NCI-H2081 treated with DMSO at 0.1 percent for 48 hours (cell line): ENCODE measurements around the gene CHRNA9.

ENCODE experiments used
- DNase-seq: peaks from one replicate; lab custom pipeline; 2025; lab: John Stamatoyannopoulos, UW

CHRNA9 gene

DNA sequence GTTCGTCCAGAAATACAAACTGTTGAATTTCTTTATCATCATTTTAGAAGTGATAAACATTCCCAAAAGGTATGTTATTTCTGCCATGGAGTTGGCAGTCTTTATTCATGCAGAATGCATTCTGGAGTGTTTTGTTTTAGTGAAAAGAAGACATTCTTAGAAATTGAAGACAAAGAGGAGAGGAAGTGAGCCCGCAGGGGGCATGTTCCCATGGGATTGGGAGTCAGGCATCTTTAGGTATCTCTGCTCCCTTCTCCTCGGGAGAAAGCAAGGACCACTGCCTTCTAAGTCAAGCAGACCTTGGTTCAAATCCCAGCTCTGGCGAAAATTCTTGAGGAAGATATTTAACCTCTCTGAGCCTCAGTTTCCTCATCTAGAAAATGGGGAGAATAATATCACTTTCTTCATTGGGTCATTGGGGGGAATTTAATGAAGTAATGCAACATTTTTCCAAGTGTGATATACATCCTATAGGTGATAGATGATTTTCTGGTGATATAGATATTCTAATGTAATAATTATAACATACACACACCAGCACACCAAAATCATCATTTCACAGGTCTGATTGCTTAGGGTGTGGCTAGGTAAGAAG lies 26.5 kb upstream of the CHRNA9 start:
- no peak for DNase-seq

DNA sequence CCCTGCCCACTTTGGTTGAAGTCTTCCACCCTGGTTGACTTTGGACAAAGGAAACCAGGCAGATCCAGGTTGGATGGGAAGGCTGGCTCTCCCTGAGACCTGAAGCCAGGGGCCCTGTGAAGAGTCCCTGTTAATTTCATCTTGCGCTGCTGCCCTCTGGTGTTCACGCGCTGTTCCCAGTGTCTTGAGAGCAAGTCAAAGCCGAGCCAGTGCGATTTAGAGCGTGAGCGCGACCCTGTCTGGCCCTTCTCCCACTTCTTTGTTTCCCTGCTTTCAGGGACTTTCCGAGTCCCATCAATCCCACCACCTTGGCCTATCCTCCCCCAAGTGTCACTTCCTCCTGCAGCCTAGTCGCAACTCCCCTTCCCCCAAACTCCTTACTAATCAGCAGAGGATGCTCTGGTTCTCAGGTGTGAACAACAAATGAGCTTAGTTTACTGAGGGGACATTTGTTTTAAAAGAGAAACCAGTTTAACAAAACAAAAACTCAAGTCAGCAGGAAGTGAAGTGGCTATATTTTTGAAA lies 25.8 kb upstream of the CHRNA9 start:
- DNase-seq = no peak

DNA sequence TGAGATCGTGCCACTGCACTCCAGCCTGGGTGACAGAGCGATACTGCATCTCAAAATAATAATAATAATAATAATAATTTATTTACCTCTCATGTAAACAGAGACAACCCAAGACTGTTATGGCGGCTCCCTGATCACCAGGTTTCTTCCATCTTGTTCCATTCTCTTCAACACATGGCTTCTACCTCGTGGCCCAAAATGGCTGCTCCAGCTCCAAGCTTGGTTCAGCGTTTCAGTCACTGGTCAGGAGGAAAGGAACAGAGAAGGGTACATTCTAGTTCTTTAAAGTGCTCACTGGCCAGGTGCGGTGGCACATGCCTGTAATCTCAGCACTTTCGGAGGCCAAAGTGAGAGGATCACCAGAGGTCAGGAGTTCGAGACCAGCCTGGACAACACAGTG lies 24.9 kb upstream of the CHRNA9 start:
- no peak for DNase-seq

DNA sequence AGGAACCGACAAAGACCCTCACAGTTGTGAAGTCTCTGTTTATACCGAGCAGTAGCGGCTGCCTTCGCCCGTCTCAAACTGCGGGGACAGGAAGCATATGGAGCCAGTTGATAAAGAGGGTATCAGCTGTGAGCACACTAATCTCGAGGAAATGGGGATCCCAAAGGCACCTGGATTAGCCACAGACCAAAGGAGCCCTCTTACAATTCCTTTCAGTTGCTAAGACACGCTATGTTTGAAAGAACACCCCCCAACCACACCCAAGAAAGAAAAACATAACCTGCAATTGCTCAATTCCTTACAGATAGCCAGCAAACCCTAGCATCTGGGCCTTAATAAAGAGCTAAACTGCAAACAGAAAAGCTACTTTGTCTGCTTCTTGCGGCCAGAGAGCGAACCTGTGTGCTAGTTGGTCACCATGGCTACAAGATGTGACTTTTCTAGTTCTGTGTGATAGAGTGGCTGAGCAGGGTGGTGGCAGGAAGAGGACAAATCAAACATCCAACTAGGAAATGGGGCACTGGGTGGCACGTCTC lies 23.3 kb upstream of the CHRNA9 start:
- no peak for DNase-seq

DNA sequence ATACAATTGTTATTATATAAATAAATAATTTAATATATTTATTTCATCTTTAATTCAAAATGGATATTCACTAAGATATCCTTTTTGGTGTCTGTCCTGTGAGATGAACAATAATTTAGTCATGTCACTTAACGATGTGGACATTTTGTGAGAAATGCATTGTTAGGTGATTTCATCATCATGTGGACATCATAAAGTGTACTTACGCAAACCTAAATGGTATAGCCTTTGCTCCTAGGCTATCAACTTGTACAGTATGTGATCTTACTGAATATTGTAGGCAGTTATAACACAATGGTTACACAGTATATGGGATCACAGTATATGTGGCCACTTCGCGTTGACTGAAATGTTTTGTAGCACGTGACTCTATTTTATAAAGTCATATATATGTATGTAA lies 20.2 kb upstream of the CHRNA9 start:
- no peak for DNase-seq

DNA sequence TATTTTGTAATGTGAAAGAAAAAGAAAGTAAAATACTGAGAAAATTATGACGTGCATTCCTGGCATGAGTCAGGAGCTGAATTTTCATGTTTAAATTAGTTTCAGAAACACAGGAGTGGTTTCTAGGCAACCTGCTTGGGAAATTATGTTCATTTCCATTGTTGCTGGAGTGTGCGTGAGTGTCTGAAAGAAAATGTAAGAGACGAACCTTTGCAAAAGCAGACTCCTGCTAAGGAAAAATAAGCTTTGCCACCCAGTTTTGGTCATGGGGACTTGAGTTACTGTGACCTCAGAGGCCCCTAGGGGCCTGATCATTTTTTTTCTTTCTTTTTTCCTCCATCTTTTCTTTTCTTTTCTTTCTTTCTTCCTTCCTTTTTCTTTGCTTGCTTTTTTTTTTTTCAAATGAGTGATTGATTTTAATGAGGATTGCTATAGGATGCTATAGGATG lies 18.8 kb upstream of the CHRNA9 start:
- DNase-seq = no peak

DNA sequence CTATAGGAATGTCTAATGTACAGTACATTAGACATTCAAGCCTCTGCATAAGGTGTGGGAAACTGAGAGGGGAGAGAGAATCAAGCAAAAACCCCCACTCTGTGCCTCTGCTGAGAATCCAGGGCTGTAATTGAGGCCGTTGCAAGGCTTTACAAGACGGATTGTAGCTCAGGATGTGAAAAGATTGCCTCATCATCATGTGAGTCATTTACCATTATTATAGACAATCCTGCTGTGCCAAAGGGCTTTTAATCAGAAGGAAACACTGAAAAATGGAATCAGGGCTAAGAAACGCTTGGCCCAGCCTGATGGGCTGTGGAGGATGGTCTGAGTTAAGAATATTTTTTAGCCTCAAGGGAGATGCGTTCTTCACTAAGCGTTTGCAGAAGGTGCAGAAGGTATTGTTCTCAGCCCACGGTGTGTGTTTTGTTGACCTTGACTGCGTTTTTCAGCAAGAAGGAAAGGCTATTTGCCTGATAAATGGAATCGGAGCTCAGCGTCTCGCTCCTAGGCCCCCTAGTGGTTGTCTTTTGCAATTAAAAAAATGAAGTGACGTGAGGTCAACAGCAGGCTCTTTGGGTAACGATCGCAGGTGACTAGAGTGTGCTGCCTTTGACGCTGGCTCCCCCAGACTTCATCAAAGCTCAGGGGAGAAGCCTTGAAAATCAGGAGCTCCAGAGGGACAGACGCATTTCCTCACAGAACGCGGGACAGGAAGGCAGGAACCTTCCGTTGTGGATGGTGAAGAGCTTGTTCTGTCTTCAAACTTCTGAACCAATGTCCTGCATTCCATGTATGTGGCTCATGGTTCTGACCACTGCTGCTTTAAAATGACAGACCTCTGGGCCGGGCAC lies 18.1 kb upstream of the CHRNA9 start:
- DNase-seq = no peak

DNA sequence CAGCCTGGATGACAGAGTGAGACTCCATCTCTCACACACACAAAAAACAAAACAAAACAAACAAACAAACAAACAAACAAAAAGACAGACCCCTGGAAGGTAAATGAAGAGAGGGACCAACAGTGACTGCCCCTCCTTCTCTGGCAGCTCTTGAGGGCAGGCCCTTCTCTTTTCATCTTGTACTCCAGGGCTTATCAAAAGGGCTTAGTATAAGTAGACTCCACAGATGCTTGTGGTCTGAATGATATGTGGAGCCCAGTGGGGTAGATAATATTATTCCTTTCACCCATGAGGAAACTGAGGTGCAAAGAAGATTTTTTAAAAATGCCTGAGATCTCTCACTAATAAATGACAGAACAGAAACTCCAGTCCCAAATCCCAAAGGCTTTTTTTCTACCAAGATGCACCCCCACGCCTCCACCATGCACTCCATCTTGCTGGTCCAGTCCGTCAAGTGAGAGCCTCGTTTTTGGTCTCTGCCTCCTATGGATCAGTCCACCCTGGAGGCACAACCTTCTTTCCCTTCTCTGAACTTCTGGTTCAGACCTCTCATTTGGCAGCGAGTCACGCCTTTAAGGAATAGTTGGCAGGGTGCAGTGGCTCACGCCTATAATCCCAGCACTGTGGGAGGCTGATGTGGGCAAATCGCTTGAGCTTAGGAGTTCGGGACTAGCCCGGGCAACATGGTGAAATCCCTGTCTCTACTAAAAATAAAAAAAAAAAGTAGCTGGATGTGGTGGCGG lies 17.0 kb upstream of the CHRNA9 start:
- no peak for DNase-seq

DNA sequence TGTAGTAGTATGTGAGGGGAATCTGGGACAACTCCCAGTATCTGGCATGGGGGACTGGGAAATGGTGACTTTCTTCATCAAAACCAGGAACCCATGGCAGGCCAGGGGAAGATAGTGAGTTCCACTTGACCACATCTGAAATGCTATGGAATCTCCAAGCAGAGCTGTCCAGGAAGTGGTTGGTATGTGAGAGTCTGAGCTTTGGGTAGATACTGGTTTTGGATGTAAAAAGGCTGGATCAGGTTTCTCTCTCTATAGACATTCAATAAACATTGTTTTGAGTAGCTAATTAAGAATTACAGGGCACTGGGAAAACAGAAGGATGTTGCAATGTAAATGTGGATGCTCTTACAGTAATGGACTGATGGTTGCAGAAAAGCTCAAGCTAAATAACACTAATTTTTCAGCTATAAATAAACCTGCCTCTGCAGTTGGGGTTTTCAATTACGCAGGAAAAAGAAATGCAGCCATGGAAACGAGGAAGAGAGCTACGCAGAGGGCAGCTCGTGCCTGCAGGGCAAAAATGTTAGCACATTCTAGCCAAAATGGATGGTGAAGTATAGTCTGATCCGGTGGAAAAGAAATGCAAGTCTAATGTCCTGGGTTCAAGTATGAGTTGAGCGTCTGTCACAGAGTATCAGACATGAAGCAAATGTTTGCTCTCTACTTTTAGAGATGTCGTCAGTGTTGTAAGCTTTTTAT lies 13.4 kb upstream of the CHRNA9 start:
- peak; percentile 41 for DNase-seq

DNA sequence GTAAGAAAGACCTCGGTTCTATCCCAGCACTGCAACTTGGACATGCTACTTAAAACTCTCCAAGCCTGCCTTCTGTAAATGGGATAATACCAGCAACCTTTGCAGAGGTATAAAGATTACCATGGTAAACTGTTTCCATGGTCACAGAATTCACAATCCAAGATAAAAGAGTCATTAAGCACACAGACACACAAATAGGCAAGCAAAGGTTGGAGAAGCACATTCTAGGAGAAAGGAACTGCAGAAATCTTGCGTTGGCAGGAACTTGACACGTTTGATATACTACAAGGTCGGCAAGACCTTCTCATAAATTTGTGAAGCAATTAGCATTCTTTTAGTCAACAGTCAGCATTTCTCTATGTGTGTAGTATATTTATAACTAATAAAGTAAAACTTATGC lies 12.3 kb upstream of the CHRNA9 start:
- DNase-seq = no peak

DNA sequence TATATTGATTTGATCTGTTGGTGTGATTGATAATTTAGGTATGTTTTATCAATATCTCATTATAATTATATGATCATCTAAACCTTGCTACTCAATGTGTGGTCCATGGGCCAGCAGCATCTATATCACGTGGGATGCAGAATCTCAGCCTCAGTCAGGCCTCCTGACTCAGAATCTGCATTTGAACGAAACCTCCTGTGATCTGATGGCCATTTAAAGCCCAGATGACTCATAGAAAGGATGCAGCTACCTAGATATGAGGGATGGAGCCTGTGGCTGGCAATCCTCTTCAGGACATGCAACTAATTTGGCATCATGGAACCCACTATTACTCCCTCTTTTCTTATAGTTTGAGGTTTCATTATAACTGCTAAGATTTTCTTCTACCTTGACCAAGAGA lies 11.3 kb upstream of the CHRNA9 start:
- no peak for DNase-seq

DNA sequence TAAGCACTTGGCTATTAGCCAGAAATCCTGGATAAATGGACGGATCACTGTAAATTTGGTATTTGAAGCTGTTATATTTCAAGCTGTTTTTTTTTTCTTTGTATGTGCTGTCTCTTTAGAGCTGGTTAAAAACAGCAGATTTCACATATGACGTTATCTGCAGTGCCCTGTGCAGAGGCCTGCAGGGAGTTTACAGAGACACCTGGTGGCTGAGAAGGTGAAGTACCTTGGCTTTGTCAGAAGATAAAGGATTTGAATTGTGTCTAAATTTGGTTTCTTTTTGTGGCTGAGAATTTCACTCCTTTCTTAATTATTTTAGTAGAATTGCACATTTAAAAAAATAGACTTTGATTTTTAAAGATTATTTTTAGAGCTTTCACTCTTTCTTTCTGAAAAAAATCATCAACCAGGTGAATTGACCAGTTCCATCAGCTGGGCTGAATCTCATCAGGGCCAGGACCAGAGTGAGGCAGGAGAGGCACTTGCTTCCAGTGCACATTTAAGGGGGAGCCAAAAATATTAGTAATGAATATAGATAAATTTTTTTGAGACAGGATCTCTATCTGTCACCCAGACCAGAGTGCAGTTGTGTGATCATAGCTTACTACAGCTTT lies 9.6 kb upstream of the CHRNA9 start:
- DNase-seq = peak; percentile 46

DNA sequence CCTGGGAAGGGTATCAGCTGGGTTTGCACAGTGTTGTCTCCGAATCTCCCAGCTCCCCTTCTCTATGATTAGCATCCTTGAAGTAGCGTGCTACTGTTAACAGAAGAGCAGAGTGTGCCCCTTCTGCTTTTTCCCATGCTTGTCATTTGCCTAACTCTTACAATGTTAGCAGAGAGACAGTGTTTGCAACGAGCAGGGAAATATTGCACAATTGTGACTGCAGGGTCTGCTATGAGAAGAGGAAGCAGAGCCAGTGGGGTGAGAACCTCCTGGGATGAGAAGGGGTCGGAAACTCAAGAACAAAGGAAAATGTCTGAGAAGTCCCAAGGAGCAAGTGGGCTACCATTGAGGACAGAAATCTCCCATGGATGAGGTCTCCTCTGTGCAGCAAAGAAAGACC lies 7.8 kb upstream of the CHRNA9 start:
- no peak for DNase-seq

DNA sequence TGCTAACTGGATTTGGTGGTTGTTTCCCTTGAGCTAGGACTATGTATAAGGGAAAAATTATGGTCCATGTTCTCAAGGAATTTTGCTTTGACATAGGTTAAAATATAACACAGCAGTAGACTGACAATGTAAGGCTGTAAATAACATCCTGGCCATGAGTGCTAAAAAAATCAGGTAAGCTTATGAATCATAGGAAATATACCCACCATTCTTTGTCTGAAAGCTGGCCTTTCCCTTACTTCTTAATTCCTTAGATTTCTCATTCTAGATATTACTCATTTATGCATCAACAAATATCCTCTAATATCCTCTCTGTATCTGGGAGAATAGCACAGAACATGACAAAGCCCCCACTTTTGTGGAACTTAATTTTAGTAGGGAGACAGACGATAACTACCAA lies 6.8 kb upstream of the CHRNA9 start:
- no peak for DNase-seq

DNA sequence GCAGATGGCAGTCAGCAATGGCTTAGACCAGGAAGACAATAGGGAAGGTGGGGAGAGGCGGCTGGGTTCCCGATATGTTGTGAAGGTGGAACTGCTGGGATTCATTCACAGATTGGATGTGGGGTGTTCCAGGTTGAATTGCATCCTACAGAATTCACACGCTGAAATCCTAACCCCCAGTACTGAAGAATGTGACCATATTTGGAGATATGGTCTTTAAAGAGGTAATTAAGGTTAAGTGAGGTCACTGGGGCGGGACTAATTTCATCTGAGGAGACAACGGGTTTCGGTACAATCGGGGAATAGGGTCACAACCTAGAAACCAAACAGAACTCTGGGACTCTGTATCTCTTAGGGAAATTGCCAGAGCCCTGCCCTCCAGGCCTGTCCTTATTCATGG lies 5.3 kb upstream of the CHRNA9 start:
- DNase-seq = no peak

DNA sequence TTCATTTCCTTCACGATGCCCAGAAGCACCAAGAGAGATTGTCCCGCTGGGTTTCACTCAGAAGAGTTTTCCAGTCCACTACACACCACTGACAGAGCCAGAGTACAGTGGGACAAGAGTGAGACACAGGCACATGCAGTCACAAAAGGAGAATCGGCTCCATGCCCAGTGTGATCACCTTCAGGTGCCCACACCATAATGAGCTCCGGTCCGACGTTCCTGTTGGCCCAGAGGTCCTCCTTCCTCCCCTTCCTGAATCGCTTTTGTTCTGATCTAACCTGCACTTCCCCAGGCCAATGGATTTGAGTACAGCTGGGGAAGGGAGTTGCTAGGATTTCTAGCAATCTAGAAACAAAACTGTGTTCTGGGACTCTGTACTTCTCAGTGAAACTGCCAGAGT lies 4.6 kb upstream of the CHRNA9 start:
- no peak for DNase-seq

DNA sequence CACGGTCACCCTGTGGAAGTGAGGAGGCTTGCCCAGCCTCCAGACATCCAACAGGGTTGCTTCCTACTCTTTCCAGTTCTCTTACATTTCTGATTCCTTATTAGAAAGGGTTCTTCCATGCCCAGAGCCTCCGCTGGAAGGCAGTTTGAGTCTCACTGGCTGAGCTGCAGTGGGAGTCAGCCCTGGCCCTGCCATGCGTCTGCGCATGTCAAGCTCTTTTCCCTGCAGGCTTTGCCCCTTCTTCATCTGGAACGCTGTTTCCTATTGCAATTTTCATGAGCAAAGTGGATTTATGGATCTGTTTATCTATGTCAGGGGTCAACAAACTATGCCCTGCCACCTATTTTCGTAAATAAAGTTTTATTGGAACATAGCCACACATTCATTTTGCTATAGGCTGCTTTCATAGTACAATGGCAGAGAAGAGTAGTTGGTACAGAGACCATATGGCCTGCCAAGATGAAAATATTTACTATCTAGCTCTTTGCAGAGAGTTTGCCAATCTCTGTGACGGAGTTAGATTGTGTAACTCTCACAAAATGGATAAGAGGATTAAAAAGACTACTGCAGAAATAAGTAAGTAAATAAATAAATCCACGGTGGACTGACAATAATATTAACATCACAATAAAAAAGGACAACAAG lies 3.9 kb upstream of the CHRNA9 start:
- DNase-seq = no peak

DNA sequence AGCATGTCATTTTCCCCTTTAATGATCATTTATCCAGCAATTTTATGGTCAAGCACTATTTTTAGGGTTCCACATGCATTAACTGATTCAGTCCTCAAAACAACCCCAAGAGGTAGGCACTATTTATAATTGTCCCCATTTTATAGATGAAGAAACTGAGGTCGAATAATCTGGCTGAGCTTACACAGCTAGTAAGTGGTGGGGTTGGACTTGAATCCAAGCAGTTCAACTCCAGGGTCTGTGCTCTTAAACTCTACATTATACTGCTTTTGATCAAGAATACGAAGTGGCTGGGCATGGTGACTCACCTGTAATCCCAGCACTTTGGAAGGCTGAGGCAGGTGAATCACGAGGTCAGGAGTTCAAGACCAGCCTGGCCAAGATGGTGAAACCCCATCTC lies 3.2 kb upstream of the CHRNA9 start:
- no peak for DNase-seq

DNA sequence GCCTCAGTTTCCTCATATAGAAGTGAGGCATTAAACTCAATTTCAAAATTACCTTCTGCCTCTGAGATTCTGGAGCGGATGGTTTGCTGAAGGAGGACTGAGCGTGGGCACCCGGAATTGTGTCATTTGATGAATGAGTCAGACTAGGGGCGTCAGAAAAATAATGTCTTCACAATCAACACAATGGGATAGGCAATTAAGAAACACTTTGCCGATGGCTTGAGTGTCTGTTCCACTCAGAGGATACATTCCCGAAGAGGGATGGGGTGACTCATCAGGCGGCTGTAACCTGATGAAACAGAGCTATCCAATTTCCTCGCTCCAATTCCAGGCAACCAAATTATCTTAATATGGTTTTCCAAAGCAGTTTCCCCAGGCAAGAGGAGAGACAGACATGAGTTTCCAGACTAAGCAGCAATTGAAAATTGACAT lies 1.2 kb upstream of the CHRNA9 start:
- no peak for DNase-seq

DNA sequence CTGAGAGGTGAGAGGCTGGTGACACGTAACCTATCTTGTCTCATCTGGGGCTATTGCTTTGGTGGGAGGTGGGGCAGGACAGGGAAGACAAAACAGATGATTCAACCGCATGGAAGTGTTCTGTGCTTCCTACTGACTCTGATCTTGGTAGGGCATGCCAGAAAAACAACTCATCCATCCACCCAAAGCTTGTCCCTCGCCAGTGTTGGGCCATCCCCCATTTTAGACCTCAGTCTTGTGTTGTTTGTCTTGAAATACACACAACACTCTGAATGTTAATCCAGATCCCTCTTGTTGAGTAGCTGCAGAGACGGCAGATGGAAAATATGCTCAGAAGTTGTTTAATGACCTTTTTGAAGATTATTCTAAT lies 377 bp downstream of the CHRNA9 start:
- no peak for DNase-seq

DNA sequence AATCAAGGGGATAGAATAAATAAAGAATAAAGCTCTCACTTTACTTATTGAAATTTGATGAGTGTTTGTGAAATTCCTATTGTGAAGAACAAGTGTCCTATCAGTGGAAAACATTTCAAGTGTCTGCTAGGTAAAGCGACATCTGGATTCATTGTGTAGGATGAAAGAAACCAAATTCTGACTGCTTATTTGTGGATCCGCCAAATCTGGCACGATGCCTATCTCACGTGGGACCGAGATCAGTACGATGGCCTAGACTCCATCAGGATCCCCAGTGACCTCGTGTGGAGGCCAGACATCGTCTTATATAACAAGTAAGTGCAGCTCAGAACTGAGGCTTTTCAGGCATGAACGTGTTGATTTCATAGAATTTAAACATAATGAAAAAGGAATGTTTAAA lies 1.9 kb downstream of the CHRNA9 start:
- no peak for DNase-seq
